ENCODE measurements around the gene IGFBP7.

DNA sequence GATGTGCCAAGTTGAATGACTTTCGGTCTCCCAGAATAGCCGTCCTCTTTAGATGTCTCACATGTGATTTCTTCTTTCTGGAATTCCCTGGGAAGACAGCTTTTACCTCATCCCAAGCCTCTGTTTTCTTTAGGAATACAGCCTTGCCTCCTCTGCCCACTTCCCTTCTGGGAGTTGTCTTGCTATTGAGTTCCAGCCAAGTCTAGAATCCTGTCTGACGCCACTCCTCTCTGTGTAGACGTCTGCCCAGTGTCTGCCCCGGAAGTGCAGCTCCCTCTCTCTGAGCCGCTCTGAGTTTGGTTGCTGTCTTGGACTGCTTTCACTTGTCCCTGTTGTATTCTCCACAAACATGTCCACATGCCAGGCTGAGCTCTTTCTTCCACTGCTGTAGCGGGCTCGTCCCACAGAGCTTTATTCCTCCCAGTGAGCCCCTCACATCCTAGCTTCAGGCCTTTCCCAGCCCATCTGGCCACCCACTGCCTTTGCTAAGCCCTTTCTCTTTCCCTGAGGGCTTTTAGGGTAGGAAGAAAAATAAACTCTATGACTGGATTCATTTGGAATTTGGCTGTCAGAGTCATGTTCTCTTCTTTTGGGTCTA lies 9.0 kb upstream of the IGFBP7 start:
- TF ChIP-seq, protein P1, sequence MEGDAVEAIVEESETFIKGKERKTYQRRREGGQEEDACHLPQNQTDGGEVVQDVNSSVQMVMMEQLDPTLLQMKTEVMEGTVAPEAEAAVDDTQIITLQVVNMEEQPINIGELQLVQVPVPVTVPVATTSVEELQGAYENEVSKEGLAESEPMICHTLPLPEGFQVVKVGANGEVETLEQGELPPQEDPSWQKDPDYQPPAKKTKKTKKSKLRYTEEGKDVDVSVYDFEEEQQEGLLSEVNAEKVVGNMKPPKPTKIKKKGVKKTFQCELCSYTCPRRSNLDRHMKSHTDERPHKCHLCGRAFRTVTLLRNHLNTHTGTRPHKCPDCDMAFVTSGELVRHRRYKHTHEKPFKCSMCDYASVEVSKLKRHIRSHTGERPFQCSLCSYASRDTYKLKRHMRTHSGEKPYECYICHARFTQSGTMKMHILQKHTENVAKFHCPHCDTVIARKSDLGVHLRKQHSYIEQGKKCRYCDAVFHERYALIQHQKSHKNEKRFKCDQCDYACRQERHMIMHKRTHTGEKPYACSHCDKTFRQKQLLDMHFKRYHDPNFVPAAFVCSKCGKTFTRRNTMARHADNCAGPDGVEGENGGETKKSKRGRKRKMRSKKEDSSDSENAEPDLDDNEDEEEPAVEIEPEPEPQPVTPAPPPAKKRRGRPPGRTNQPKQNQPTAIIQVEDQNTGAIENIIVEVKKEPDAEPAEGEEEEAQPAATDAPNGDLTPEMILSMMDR (IDR thresholded peaks at IDR 0.05; ENCODE audit: low read depth, low read length, poor library complexity, severe bottlenecking) = no peak
- no peak for TF ChIP-seq EZH2phosphoT487 (IDR thresholded peaks at IDR 0.05; ENCODE audit: borderline replicate concordance, low read length)

Measured in DOHH2 (cell line).